Muscle of leg (tissue), 11 donors: Measurements from ENCODE around the gene TMEM236. TPM values are rescaled to one million over a fixed set of nuclear protein-coding genes. Genes with fewer than 3 reads are reported as not detected.

Experiments
- DNase-seq: peaks from one replicate; pipeline ENCODE4 v3.0.0; 2013
- H3K27ac ChIP-seq: one replicate; pipeline ENCODE4 v1.5.1; 2013; ENCODE audit warnings: mild to moderate bottlenecking, low read length, control low read depth
- H3K27me3 ChIP-seq: one replicate; pipeline ENCODE4 v1.6.1; 2013; ENCODE audit warnings: low read length; ENCODE audit not compliant: control insufficient read depth, insufficient read depth
- H3K36me3 ChIP-seq: one replicate; pipeline ENCODE4 v1.6.1; 2013; ENCODE audit warnings: low read length; ENCODE audit not compliant: control insufficient read depth, insufficient read depth
- H3K4me1 ChIP-seq: one replicate; pipeline ENCODE4 v1.6.1; 2013; ENCODE audit warnings: low read length; ENCODE audit not compliant: control insufficient read depth, insufficient read depth
- H3K4me3 ChIP-seq: one replicate; pipeline ENCODE4 v1.5.1; 2013; ENCODE audit warnings: low read length, control low read depth
- H3K9me3 ChIP-seq: replicated peaks from 2 replicates; pipeline ENCODE4 v1.6.1; 2013; ENCODE audit warnings: low read depth, low read length; ENCODE audit not compliant: control insufficient read depth
- WGBS: methylation state at CpG from one replicate; pipeline ENCODE4 v1.1.5; 2013; ENCODE audit warnings: missing lambda C conversion rate; ENCODE audit not compliant: insufficient coverage; 5-methylcytosine and 5-hydroxymethylcytosine counted together
- polyA plus RNA-seq, 8 donors: library from polyadenylated mRNA; unstranded; fragments of 120-200 nt; gene quantifications; one replicate each; pipeline versions ENCODE4 v1.2.1 to v1.2.3, GENCODE V29; 2013; ENCODE audit warnings: inconsistent platforms in 1 of 8, low replicate concordance in 1 of 8; ENCODE audit not compliant: insufficient read length in 8 of 8, insufficient read depth in 1 of 8
- total RNA-seq: library from RNA; stranded (reverse); fragments of 120-200 nt; gene quantifications from one replicate; pipeline ENCODE4 v1.2.4, GENCODE V29; 2013

TMEM236 gene
- total and polyA plus RNA-seq, 9 donors: 0.35 to 1.4 (median 0.45) TPM

DNA sequence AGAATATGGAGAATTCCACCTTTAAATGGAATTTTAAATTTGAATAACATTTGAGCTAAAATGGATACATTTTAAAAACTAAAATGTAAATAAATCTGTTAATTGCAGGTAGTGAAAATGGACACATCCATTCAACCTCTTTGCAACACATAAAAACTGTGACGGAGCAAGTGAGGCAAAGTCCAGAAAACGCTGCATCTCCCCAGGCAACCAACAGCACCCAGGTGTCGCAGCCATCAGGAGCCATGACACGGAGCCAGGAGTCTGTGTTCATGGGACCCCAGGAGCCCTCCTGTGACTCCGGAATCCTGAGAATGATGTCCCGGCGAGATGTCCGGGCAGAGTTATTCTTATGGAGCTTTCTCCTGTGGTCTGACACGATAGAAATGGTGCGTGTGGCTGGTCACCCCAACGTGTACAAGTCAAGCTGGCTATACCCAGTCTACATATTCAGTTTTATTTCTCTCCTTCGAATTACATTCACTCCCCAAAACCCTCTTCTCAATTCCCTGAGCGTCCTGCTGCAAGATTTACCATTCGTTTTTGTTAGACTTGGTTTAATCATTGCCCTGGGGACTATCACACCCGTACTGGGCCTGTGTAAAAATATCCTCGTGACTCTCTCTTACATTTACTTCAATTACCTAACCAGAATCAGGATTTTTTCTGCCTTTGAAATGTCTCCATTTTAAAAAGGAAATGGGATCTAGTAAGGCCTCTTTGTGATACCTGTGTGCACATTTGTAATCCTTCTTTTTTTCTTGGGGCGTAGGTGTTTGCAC is 44.0 kb downstream of the TMEM236 start:
- Histone ChIP-seq H3K27me3 (no peaks in the 10 kb centered on the region), H3K4me1 (no peaks in the 10 kb centered on the region), H3K36me3 (no peaks in the 10 kb centered on the region), H3K9me3 (no peaks in the 10 kb centered on the region), H3K4me3 (no peak overlapping the region), H3K27ac (no peak overlapping the region)
- 86% methylated on average over 15 of the region's 17 CpGs for WGBS
- no peak for DNase-seq

DNA sequence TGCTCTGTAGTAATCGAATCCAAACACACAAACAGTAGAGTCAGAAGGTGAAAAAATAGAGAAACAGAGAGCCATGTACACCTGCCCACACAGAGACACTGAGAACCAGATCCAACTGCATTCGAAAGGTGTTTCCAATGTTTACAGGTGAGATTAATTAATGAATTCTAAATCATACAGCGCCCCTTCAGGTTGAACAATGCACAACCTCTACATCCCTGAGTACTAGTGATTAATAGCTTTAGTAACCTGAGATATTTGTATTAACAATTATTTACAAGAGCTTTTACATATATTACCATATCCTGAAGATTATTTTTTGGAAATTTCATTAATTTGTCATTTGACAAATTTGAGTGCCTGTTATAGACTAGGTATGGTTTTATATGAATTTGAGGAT is 49.5 kb downstream of the TMEM236 start:
- Histone ChIP-seq H3K4me1 (no peaks in the 10 kb centered on the region), H3K36me3 (no peaks in the 10 kb centered on the region), H3K27me3 (no peaks in the 10 kb centered on the region), H3K27ac (no peak overlapping the region), H3K9me3 (no peaks in the 10 kb centered on the region), H3K4me3 (no peak overlapping the region)
- WGBS: no CpG with 5 or more reads among the region's 3 CpGs
- no peak for DNase-seq

DNA sequence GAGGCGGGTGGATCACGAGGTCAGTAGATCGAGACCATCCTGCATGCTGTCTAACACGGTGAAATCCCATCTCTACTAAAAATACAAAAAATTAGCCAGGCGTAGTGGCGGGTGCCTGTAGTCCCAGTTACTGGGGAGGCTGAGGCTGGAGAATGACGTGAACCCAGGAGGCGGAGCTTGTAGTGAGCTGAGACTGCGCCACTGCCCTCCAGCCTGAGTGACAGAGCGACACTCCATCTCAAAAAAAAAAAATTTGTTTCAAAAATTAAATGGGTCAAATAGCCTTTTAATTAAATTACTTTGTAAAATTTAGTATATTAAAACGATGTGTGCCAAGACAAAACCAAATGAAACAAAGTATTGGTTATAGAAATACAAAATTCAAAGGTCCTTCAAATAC is 50.3 kb downstream of the TMEM236 start:
- H3K9me3 ChIP-seq: no peaks in the 10 kb centered on the region
- DNase-seq: no peak
- H3K4me1 ChIP-seq: no peaks in the 10 kb centered on the region
- no peaks in the 10 kb centered on the region for H3K27me3 ChIP-seq
- H3K36me3 ChIP-seq: no peaks in the 10 kb centered on the region
- no peak overlapping the region for H3K4me3 ChIP-seq
- no CpG with 5 or more reads among the region's 11 CpGs for WGBS
- no peak overlapping the region for H3K27ac ChIP-seq

DNA sequence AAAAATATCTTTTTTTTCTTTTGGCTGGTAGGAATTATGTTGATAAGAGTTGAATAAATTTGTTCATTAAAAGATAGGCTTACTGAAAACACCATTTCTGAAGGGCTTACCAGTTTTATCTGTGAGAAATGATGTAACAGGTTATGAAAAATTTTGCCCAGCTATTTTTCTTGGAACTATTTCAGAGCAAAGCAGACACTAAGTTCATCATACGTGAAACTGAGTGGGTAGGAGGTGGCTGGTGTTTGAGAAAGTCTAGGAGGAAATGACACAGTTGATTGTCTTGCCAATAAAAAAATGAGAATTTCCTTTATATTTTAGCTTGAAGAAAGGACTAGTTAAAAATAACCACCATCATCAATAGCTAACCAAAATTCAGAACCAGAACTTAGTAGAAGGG is 51.0 kb downstream of the TMEM236 start:
- H3K4me3 ChIP-seq: no peak overlapping the region
- H3K36me3 ChIP-seq: no peaks in the 10 kb centered on the region
- no peak overlapping the region for H3K27ac ChIP-seq
- WGBS: no CpG with 5 or more reads among the region's 1 CpG
- H3K27me3 ChIP-seq: no peaks in the 10 kb centered on the region
- H3K9me3 ChIP-seq: no peaks in the 10 kb centered on the region
- no peak for DNase-seq
- H3K4me1 ChIP-seq: no peaks in the 10 kb centered on the region

DNA sequence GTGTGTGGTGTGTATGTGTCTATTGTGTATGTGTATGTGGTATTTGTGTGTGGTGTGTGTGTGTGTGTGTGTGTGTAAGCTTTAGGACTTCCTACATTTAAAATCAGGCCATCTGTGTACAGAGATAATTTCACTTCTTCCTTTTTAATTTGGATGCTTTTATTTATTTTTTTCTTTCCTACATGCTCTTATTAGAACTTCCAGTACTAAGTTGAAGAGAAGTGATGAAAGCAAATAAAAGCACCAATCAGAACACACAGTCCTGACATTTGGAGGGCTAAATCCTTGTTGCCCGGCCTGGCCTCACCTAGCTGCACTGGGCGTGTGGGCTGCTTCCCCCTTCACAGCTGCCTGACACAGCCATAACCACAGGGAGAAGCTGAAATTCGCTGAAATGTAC is 53.3 kb downstream of the TMEM236 start:
- Histone ChIP-seq H3K27ac (no peak overlapping the region), H3K4me3 (no peak overlapping the region), H3K27me3 (no peaks in the 10 kb centered on the region), H3K36me3 (no peaks in the 10 kb centered on the region), H3K4me1 (no peaks in the 10 kb centered on the region), H3K9me3 (no peaks in the 10 kb centered on the region)
- WGBS: 53% methylated on average over 2 of the region's 3 CpGs
- DNase-seq: no peak

DNA sequence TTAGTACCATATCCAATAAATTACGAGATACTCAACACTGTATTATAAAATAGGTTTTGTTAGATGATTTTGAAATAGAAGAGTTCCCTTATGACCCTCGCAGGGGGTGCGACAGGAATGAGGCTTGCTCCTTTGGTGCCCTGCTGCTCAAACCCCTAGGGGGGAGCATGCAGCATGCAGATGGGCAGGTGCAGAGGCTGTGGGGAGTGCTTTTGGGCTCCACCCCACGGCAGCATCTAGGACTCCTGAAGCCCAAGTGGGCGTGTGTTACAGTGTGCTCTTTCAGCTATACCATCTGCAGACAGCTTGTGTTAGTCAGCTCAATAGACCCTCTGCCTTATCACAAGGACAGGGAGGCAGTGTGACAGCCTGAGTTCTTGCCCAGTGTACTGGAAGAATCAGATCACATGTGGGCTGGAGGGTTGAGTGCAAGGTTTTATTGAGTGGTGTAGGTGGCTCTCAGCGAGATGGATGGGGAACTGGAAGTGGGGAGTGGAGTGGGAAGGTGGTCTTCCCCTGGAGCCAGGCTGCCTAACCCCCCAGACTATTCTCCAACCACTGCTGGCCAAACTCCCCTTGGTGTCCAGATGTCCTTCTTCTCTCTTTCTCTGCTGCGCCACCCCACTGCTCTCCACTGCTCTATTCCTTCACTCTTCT is 54.0 kb downstream of the TMEM236 start:
- H3K4me1 ChIP-seq: no peaks in the 10 kb centered on the region
- no peaks in the 10 kb centered on the region for H3K36me3 ChIP-seq
- no peaks in the 10 kb centered on the region for H3K9me3 ChIP-seq
- WGBS: 47% methylated on average over 3 of the region's 7 CpGs
- no peaks in the 10 kb centered on the region for H3K27me3 ChIP-seq
- no peak for DNase-seq
- H3K27ac ChIP-seq: no peak overlapping the region
- H3K4me3 ChIP-seq: no peak overlapping the region

DNA sequence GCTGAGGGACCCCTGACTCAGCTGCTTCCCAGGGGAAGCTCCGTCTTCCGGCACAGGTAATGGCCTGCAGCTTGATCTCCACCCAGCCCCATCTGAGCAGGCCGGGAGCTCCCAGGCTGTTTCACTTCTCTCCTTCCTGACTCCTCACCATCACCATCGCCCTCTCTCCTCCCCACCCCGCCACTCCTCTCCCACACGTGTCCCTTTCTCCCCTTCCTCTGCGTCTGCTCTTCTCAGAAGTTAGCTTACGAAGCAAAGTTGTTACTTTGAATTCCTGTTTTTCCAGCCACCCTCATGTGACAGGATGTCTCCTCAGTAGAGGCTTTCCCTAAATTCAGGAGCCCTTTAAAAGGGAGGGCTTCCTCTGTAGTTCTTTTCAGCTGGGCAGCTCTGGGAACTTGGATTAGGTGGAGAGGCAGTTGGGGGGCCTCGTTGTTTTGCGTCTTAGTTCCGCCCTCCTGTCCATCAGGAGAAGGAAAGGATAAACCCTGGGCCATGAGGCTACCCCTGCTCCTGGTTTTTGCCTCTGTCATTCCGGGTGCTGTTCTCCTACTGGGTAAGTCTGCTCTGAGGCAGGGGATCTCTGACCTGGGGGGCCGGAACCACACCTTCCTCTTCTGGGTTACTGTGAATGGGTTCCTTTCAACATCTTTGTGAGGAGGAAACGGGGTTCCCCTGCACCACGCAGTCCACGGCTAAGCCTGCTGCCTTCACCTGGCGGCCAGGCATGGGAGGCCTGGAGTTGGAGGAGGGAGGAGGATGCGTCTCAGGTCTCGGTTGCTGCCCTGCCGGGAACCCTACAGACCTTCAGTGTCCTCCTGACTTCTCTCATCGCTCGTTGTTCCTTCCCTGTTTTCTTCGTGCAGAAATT is 57.2 kb downstream of the TMEM236 start, which contains the start of gene MRC1:
Gene MRC1, plus strand, starts transcription at position 378 of the 871 bp plus-strand sequence. Its CDS starts 118 bp downstream, at position 496.
- Histone ChIP-seq H3K9me3 (no peaks in the 10 kb centered on the region), H3K36me3 (no peaks in the 10 kb centered on the region), H3K27me3 (no peaks in the 10 kb centered on the region), H3K4me1 (no peaks in the 10 kb centered on the region), H3K4me3 (peak within 1 kb of the TSS; percentile 21), H3K27ac (peak within 1 kb of the TSS; percentile 10)
- WGBS: 57% methylated on average over 17 of the region's 23 CpGs
- DNase-seq: peak; percentile 80

DNA sequence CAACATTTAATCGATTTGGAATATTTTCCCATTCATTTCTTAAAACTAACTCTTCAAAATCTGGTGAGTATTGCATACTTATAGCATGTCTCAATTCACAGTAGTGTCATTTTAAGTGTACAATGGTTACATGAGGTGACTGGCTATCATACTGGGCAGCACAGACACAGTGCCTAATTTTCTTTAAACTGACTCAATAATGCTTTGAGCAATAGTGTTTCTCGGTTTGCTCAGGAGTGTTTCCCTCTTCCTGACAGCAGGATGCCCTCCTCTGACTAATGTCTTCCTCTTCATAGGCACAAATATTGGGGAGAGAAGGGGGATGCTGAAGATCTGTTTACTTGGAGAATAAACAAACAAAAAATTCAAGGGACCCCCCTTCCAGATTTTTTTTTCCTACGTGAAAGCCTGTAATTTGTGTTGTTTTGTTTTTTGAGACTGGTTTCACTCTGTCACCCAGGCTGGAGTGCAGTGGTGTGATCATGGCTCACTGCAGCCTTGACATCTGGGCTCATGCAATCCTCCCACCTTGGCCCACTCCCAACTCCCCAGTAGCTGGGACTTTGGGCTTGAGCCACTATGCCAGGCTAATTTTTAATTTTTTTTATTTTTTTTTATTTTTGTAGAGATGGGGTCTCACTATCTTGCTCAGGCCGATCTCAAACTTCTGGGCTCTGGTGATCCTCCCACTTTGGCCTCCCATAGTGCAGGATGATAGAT is 59.3 kb downstream of the TMEM236 start:
- no peaks in the 10 kb centered on the region for H3K27me3 ChIP-seq
- no peak for DNase-seq
- H3K4me1 ChIP-seq: no peaks in the 10 kb centered on the region
- no peak overlapping the region for H3K27ac ChIP-seq
- no CpG with 5 or more reads among the region's 4 CpGs for WGBS
- H3K4me3 ChIP-seq: no peak overlapping the region
- H3K9me3 ChIP-seq: no peaks in the 10 kb centered on the region
- no peaks in the 10 kb centered on the region for H3K36me3 ChIP-seq

DNA sequence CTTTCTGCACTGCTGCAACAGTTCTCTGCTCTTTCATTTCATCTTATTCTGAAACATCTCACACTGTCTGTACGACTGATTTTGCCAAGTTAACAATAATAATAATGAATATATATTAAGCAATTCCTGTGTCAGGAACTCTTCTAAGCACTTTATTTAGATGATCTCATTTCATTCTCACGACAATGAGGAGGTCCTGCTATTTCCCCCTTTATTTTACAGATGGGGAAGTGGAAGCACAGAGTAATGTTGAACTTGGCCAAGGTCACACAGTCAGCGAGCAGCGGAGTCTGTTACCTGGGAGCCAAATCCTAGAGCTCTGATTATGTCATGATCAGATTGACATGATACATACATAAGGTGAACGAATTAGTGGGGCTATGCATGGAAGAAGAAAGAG is 63.0 kb downstream of the TMEM236 start:
- Histone ChIP-seq H3K4me1 (no peaks in the 10 kb centered on the region), H3K9me3 (no peaks in the 10 kb centered on the region), H3K4me3 (no peak overlapping the region), H3K27ac (no peak overlapping the region), H3K36me3 (no peaks in the 10 kb centered on the region), H3K27me3 (no peaks in the 10 kb centered on the region)
- DNase-seq: no peak
- 52% methylated on average over 3 of the region's 5 CpGs for WGBS
